HCT116 (cell line): ENCODE data around the gene INTS4.

Source experiments
- ELF1 ChIP-seq: IDR thresholded peaks from 2 replicates; pipeline ENCODE4 v1.6.1; 2012; ENCODE audit warnings: low read depth, borderline replicate concordance
- EZH2 ChIP-seq: fragments of 200-600 bp; sonication (generic); IDR thresholded peaks from 2 replicates; pipeline ENCODE4 v1.6.1; 2017; ENCODE audit warnings: antibody characterized with exemption, mixed run types
- EZH2phosphoT487 ChIP-seq: fragments of 200-600 bp; IDR thresholded peaks from 2 replicates; pipeline ENCODE4 v1.6.1; 2018; ENCODE audit warnings: antibody characterized with exemption, borderline replicate concordance
- FOSL1 ChIP-seq: IDR thresholded peaks from 2 replicates; pipeline ENCODE4 v1.6.1; 2012; ENCODE audit warnings: low read depth
- POLR2A ChIP-seq: IDR thresholded peaks from 2 replicates; pipeline ENCODE4 v1.7.0; 2011; ENCODE audit warnings: borderline replicate concordance; ENCODE audit not compliant: insufficient read depth, insufficient read length; ENCODE audit errors: extremely low read depth
- POLR2AphosphoS5 ChIP-seq: IDR thresholded peaks from 2 replicates; pipeline ENCODE4 v1.6.1; 2011; ENCODE audit warnings: mild to moderate bottlenecking, low read depth, low read length, moderate library complexity
- RAD21 ChIP-seq: IDR thresholded peaks from 2 replicates; pipeline ENCODE4 v1.6.1; 2012; ENCODE audit warnings: low read depth, mild to moderate bottlenecking
- SP1 ChIP-seq: IDR thresholded peaks from 2 replicates; pipeline ENCODE4 v1.6.1; 2012; ENCODE audit warnings: low read depth
- SRF ChIP-seq: IDR thresholded peaks from 2 replicates; pipeline ENCODE4 v1.6.1; 2012; ENCODE audit warnings: low read depth
- YY1 ChIP-seq: IDR thresholded peaks from 2 replicates; pipeline ENCODE4 v1.6.1; 2011; ENCODE audit warnings: low read length, low read depth, moderate library complexity, mild to moderate bottlenecking; ENCODE audit not compliant: insufficient replicate concordance; ENCODE audit errors: extremely low read depth
- TF ChIP-seq, protein P1 (sequence below), 3 experiments: fragments of 200-600 bp in 1 of 3; sonication (generic) in 1 of 3; IDR thresholded peaks in 2 of 3; conservative IDR thresholded peaks in 1 of 3; 2 replicates each; pipeline ENCODE4 v1.5.1; 2012 to 2017; ENCODE audit warnings: low read depth in 2 of 3, low read length in 2 of 3, antibody characterized with exemption in 1 of 3, borderline replicate concordance in 1 of 3, control low read depth in 1 of 3, mild to moderate bottlenecking in 1 of 3, mixed read lengths in 1 of 3, mixed run types in 1 of 3, moderate library complexity in 1 of 3; ENCODE audit not compliant: insufficient read depth in 1 of 3
- TF ChIP-seq, protein P2 (sequence below): IDR thresholded peaks from 2 replicates; pipeline ENCODE4 v1.6.1; 2012; ENCODE audit warnings: low read depth
- TF ChIP-seq, protein P3 (sequence below): IDR thresholded peaks from 2 replicates; pipeline ENCODE4 v1.6.1; 2012
- TF ChIP-seq, protein P4 (sequence below): IDR thresholded peaks from 2 replicates; pipeline ENCODE4 v1.6.1; 2011; ENCODE audit warnings: mild to moderate bottlenecking, low read length, moderate library complexity; ENCODE audit not compliant: insufficient replicate concordance; ENCODE audit errors: extremely low read depth

DNA sequence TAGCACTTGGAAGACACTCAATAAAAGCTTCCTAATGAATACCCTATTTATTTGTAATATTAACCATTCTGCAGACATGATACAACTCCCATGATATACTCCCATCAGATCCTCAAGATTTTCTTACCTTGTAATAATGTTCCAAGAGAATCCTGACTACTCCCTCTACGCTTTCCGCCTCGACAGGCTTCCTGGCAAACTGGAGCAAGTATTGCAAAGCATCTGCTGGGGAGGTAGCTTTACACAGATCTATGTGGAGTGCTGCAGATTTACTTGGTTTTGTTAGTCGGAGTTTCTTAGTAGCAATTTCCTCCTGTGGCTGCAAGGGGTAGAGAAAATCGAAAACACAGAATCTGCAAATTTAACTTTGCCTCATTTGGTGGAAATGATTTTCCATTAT lies 3.5 kb downstream of the INTS4 start:
- TF ChIP-seq, protein P1, sequence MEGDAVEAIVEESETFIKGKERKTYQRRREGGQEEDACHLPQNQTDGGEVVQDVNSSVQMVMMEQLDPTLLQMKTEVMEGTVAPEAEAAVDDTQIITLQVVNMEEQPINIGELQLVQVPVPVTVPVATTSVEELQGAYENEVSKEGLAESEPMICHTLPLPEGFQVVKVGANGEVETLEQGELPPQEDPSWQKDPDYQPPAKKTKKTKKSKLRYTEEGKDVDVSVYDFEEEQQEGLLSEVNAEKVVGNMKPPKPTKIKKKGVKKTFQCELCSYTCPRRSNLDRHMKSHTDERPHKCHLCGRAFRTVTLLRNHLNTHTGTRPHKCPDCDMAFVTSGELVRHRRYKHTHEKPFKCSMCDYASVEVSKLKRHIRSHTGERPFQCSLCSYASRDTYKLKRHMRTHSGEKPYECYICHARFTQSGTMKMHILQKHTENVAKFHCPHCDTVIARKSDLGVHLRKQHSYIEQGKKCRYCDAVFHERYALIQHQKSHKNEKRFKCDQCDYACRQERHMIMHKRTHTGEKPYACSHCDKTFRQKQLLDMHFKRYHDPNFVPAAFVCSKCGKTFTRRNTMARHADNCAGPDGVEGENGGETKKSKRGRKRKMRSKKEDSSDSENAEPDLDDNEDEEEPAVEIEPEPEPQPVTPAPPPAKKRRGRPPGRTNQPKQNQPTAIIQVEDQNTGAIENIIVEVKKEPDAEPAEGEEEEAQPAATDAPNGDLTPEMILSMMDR (IDR thresholded peaks at IDR 0.05 in 2 of 3, conservative IDR thresholded peaks at IDR 0.05 in 1 of 3; ENCODE audit: borderline replicate concordance in 1 of 3, insufficient read depth in 1 of 3, low read depth in 2 of 3, low read length in 2 of 3), result no peak
- TF ChIP-seq POLR2A (no peak), POLR2AphosphoS5 (no peak), EZH2 (no peak), ELF1 (no peak), EZH2phosphoT487 (no peak), SRF (no peak), SP1 (no peak), FOSL1 (no peak), YY1 (no peak), RAD21 (no peak)
- TF ChIP-seq, protein P2, sequence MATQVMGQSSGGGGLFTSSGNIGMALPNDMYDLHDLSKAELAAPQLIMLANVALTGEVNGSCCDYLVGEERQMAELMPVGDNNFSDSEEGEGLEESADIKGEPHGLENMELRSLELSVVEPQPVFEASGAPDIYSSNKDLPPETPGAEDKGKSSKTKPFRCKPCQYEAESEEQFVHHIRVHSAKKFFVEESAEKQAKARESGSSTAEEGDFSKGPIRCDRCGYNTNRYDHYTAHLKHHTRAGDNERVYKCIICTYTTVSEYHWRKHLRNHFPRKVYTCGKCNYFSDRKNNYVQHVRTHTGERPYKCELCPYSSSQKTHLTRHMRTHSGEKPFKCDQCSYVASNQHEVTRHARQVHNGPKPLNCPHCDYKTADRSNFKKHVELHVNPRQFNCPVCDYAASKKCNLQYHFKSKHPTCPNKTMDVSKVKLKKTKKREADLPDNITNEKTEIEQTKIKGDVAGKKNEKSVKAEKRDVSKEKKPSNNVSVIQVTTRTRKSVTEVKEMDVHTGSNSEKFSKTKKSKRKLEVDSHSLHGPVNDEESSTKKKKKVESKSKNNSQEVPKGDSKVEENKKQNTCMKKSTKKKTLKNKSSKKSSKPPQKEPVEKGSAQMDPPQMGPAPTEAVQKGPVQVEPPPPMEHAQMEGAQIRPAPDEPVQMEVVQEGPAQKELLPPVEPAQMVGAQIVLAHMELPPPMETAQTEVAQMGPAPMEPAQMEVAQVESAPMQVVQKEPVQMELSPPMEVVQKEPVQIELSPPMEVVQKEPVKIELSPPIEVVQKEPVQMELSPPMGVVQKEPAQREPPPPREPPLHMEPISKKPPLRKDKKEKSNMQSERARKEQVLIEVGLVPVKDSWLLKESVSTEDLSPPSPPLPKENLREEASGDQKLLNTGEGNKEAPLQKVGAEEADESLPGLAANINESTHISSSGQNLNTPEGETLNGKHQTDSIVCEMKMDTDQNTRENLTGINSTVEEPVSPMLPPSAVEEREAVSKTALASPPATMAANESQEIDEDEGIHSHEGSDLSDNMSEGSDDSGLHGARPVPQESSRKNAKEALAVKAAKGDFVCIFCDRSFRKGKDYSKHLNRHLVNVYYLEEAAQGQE, result no peak
- TF ChIP-seq, protein P3, sequence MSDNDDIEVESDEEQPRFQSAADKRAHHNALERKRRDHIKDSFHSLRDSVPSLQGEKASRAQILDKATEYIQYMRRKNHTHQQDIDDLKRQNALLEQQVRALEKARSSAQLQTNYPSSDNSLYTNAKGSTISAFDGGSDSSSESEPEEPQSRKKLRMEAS, result no peak
- TF ChIP-seq, protein P4, sequence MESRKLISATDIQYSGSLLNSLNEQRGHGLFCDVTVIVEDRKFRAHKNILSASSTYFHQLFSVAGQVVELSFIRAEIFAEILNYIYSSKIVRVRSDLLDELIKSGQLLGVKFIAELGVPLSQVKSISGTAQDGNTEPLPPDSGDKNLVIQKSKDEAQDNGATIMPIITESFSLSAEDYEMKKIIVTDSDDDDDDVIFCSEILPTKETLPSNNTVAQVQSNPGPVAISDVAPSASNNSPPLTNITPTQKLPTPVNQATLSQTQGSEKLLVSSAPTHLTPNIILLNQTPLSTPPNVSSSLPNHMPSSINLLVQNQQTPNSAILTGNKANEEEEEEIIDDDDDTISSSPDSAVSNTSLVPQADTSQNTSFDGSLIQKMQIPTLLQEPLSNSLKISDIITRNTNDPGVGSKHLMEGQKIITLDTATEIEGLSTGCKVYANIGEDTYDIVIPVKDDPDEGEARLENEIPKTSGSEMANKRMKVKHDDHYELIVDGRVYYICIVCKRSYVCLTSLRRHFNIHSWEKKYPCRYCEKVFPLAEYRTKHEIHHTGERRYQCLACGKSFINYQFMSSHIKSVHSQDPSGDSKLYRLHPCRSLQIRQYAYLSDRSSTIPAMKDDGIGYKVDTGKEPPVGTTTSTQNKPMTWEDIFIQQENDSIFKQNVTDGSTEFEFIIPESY, result no peak
